A549 (cell line): ENCODE results near the gene TRERF1.

Source experiments
- CEBPB ChIP-seq, 2 experiments: fragments of >200 bp in 1 of 2; sonication (Bioruptor Twin) in 1 of 2; formaldehyde crosslinking in 1 of 2; IDR thresholded peaks; 2 replicates each; pipeline ENCODE4 v1.6.1; 2012 to 2016
- CHD4 ChIP-seq: fragments of 200-600 bp; sonication (generic); IDR thresholded peaks from 2 replicates; pipeline ENCODE4 v1.6.1; 2016; ENCODE audit warnings: antibody characterized with exemption, mild to moderate bottlenecking, borderline replicate concordance
- CTCF ChIP-seq: fragments of >200 bp; sonication (Bioruptor Twin); formaldehyde crosslinking; IDR thresholded peaks from 3 replicates; pipeline ENCODE4 v1.5.1; 2016
- FOSL2 ChIP-seq, 2 experiments: fragments of 450-650 bp in 1 of 2; fragments of >200 bp in 1 of 2; sonication (Bioruptor Twin) in 1 of 2; formaldehyde crosslinking; IDR thresholded peaks; 2 replicates each; pipeline versions ENCODE4 v1.5.0 to v1.6.1; 2016 to 2020; ENCODE audit warnings: mild to moderate bottlenecking in 1 of 2, moderate library complexity in 1 of 2
- POLR2A ChIP-seq: IDR thresholded peaks from 2 replicates; pipeline ENCODE4 v1.6.1; 2012; ENCODE audit warnings: mild to moderate bottlenecking, low read length
- RNF2 ChIP-seq: fragments of 200-600 bp; sonication (generic); IDR thresholded peaks from 2 replicates; pipeline ENCODE4 v1.6.1; 2016; ENCODE audit warnings: low read depth, mild to moderate bottlenecking, antibody characterized with exemption, moderate library complexity, borderline replicate concordance
- SMC3 ChIP-seq: fragments of >200 bp; sonication (Bioruptor Twin); formaldehyde crosslinking; IDR thresholded peaks from 3 replicates; pipeline ENCODE4 v1.6.1; 2018; ENCODE audit warnings: inconsistent platforms
- SREBF2 ChIP-seq: fragments of 450-650 bp; IDR thresholded peaks from 2 replicates; pipeline ENCODE4 v1.6.1; 2014; ENCODE audit warnings: mild to moderate bottlenecking, moderate library complexity
- ZC3H11A ChIP-seq: fragments of 450-650 bp; IDR thresholded peaks from 2 replicates; pipeline ENCODE4 v1.6.1; 2014; ENCODE audit warnings: antibody characterized with exemption, mild to moderate bottlenecking

GRCh38 chr6:42294759-42295158 lies 157.0 kb downstream of the TRERF1 start:
- TF ChIP-seq FOSL2 (IDR thresholded peaks at IDR 0.05) (peak; percentile 31; the same call in 1 of the 2 replicates), FOSL2 (CRISPR knock-in tag; IDR thresholded peaks at IDR 0.05) (peak; percentile 47; the same call in 1 of the 2 replicates), CTCF (no peak), RNF2 (no peak), ZC3H11A (no peak), SMC3 (no peak), POLR2A (no peak), CHD4 (no peak), SREBF2 (no peak), CEBPB (IDR thresholded peaks at IDR 0.05) (no peak)
